Activated CD4-positive, alpha-beta T cell treated with anti-CD3 and anti-CD28 coated beads, Interleukin-2, amount 50 U/mL, for 1 hour (primary cell): ENCODE results near the gene TCTN3.

Source experiments
- DNase-seq: peaks from one replicate; pipeline ENCODE4 v3.0.0-alpha.2; 2020

Gene TCTN3

DNA sequence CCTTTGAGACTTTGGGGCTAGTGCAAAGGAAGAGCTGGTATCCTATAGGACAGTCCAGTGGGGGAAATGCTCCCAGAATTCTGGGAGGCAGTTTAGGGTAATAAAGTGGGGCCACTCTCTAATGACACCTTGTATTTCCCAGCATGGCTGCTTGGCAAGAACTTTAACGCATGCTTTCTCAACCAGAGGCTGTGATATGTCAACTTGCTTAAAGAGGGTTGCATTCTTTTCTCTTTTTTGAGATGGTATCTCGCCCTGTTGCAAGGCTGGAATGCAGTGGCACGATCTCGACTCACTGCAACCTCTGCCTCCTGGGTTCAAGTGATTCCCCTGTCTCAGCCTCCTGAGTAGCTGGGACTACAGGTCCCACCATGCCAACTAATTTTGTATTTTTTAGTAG is 75.6 kb downstream of the TCTN3 start:
- DNase-seq: no peak

DNA sequence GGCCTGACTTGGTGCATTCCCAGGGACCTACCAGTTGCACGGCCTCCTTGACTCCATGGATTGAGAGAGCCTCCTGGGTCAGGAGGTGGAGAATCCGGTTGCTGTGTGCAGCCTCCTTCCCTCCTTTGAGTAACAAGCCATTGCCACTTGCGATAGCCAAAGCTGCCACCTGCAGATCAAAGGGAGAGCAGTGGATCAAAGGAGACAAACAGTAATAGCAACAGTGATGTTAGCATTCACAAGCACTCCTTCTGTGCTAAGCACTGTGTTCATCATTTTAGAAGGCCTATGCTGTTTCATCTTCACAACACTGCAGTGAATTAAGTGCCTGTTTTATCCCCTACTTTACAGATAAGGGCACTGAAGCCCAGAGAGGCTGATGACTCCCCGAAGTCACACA is 77.3 kb downstream of the TCTN3 start:
- DNase-seq: no peak
